DND-41 (cell line): ENCODE measurements around the gene PAM.

Experiments
- CTCF ChIP-seq: IDR thresholded peaks from 2 replicates; pipeline ENCODE4 v1.5.1; 2012; ENCODE audit warnings: borderline replicate concordance, low read length, moderate library complexity, mild to moderate bottlenecking; ENCODE audit not compliant: poor library complexity, severe bottlenecking; ENCODE audit errors: extremely low read depth
- EZH2 ChIP-seq: IDR thresholded peaks from 3 replicates; pipeline ENCODE4 v1.6.1; 2012; ENCODE audit warnings: borderline replicate concordance, low read depth, mild to moderate bottlenecking, moderate library complexity, low read length, inconsistent platforms; ENCODE audit not compliant: severe bottlenecking

GRCh38 chr5:102778478-102778877 lies 23.4 kb downstream of the PAM start:
- no peak for TF ChIP-seq CTCF
- TF ChIP-seq EZH2: no peak
